ENCODE results near the gene PIPOX. TPM values are rescaled to one million over a fixed set of nuclear protein-coding genes. Genes with fewer than 3 reads are reported as not detected.

Gene PIPOX
- total RNA-seq, 1 donor = 1.4 TPM

DNA sequence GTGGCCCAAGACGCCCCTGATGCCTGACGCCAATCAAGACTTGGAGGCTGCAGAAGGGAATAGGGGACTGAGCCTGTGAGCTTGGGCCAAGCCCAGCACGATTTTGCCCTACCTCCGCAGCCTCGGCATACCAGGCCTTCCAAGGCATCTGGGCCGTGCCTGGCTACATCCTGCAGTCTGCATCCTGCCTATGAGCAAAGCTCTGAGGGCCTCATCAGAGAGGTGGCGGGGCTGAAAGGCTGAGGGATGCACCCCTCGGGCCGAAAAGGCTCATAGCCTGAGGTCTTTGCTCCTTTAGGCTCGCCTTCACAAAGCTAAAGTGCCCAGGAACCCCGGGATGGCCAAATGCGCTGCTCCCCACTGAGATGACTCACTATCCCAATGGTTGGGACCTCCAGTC lies 39.7 kb upstream of the PIPOX start:
- H3K36me3 ChIP-seq (ENCODE audit: insufficient read depth, low read length) = no peaks in the 10 kb centered on the region
- DNase-seq (ENCODE audit: insufficient read length, low spot score, missing footprints) = peak; percentile 38
- H3K79me2 ChIP-seq (ENCODE audit: insufficient read depth, low read length) = no peaks in the 10 kb centered on the region
- no peak overlapping the region for H3K4me3 ChIP-seq (ENCODE audit: insufficient read depth, low read length)
- H3K4me2 ChIP-seq (ENCODE audit: insufficient read depth, low read length) = no peak overlapping the region
- peaks cover 6% of the 10 kb centered on the region for H3K4me1 ChIP-seq (ENCODE audit: insufficient read depth, low read length)
- no peak overlapping the region for H3K27ac ChIP-seq (ENCODE audit: low read depth, low read length)
- H3K27me3 ChIP-seq (ENCODE audit: insufficient read depth, low read length) = peaks cover 70% of the 10 kb centered on the region
- H3K9me3 ChIP-seq (ENCODE audit: low read depth, low read length) = no peaks in the 10 kb centered on the region
- H4K20me1 ChIP-seq (ENCODE audit: insufficient read depth, low read length) = peaks cover 3% of the 10 kb centered on the region
- TF ChIP-seq, protein P1, sequence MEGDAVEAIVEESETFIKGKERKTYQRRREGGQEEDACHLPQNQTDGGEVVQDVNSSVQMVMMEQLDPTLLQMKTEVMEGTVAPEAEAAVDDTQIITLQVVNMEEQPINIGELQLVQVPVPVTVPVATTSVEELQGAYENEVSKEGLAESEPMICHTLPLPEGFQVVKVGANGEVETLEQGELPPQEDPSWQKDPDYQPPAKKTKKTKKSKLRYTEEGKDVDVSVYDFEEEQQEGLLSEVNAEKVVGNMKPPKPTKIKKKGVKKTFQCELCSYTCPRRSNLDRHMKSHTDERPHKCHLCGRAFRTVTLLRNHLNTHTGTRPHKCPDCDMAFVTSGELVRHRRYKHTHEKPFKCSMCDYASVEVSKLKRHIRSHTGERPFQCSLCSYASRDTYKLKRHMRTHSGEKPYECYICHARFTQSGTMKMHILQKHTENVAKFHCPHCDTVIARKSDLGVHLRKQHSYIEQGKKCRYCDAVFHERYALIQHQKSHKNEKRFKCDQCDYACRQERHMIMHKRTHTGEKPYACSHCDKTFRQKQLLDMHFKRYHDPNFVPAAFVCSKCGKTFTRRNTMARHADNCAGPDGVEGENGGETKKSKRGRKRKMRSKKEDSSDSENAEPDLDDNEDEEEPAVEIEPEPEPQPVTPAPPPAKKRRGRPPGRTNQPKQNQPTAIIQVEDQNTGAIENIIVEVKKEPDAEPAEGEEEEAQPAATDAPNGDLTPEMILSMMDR (IDR thresholded peaks at IDR 0.05; ENCODE audit: extremely low read depth, low read depth, low read length) = no peak
- no peak overlapping the region for H2AFZ ChIP-seq (ENCODE audit: low read length)

DNA sequence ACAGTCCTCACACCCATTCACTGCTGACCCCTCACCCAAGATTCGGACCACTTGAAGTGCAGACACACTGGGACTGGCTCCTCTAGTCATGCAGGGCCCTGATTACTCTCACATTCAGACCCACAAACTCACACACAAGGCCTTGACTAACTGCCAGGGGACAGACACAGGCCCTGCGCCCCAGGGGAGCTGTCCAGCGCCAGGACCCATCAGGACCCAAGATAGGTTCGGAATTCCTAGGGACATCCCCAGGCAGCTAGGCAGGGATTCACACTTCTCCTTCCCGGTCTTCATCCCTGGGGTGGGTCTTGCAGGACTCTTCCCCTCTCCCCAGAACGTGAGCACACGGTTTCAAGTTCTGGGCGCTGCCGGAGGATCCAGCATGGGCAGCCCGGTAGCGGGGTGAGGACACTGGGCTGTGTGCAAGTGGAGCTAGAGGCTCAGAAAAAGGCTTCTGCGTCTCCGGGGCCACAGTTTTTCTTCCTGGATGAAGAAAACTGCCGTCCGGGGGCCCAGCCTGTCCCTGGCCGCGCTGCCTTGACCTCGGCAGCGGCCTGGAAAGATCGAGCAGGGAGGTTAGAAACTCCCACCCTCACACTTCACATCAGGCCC lies 38.8 kb upstream of the PIPOX start:
- DNase-seq (ENCODE audit: insufficient read length, low spot score, missing footprints) = peak; percentile 78
- Histone ChIP-seq H4K20me1 (ENCODE audit: insufficient read depth, low read length) (peaks cover 3% of the 10 kb centered on the region), H3K27me3 (ENCODE audit: insufficient read depth, low read length) (peaks cover 61% of the 10 kb centered on the region)

DNA sequence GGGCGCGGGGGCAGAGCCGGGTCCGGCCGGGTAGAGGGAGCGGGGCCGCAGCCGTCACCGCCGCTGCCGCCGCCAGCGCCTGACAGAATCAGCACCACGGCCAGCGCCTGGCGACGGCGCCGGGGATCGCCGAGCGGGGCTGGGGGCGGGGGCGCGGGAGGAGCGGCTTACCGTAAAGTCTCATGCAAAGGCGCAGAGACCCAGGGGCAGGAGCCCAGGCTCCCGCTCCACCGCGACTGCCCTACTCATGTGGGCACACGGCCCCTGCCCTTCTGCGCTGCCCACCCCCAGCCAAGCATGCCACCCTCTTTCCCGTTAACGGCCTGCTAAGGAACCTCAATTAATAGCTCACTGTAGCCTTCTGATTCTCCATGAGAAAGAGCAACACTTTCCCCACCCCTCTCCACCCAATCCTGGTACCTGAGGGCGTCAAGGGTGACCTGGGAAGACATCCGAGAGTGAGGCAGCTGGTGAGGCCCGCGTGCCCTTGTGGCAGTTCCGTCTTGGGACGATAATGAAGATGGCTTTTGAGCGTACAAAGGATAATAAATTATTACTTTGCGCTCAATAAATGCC lies 36.9 kb upstream of the PIPOX start, which contains the start of gene SEZ6:
SEZ6 (minus strand) TSS at position 98 of the 576 bp plus-strand sequence. CDS start 164 bp downstream, outside the sequence.
- H3K4me1 ChIP-seq (ENCODE audit: insufficient read depth, low read length) = peaks cover 6% of the 10 kb centered on the region
- peaks cover 66% of the 10 kb centered on the region for H3K27me3 ChIP-seq (ENCODE audit: insufficient read depth, low read length)
- H4K20me1 ChIP-seq (ENCODE audit: insufficient read depth, low read length) = peaks cover 3% of the 10 kb centered on the region
- H3K9me3 ChIP-seq (ENCODE audit: low read depth, low read length) = no peaks in the 10 kb centered on the region
- no peaks in the 10 kb centered on the region for H3K36me3 ChIP-seq (ENCODE audit: insufficient read depth, low read length)
- no peak within 1 kb of the TSS for H3K4me3 ChIP-seq (ENCODE audit: insufficient read depth, low read length)
- H3K27ac ChIP-seq (ENCODE audit: low read depth, low read length) = no peak within 1 kb of the TSS
- no peak within 1 kb of the TSS for H3K4me2 ChIP-seq (ENCODE audit: insufficient read depth, low read length)
- DNase-seq (ENCODE audit: insufficient read length, low spot score, missing footprints) = peak; percentile 98
- no peaks in the 10 kb centered on the region for H3K79me2 ChIP-seq (ENCODE audit: insufficient read depth, low read length)
- no peak within 1 kb of the TSS for H2AFZ ChIP-seq (ENCODE audit: low read length)
- TF ChIP-seq, protein P1 (IDR thresholded peaks at IDR 0.05; ENCODE audit: extremely low read depth, low read depth, low read length) = no peak

More for the DNA sequence above, 38.8 kb upstream of the PIPOX start:
- Histone ChIP-seq H3K4me3 (ENCODE audit: insufficient read depth, low read length) (no peak overlapping the region), H3K79me2 (ENCODE audit: insufficient read depth, low read length) (no peaks in the 10 kb centered on the region), H3K36me3 (ENCODE audit: insufficient read depth, low read length) (no peaks in the 10 kb centered on the region), H3K9me3 (ENCODE audit: low read depth, low read length) (no peaks in the 10 kb centered on the region), H3K4me2 (ENCODE audit: insufficient read depth, low read length) (no peak overlapping the region), H2AFZ (ENCODE audit: low read length) (no peak overlapping the region), H3K4me1 (ENCODE audit: insufficient read depth, low read length) (peaks cover 6% of the 10 kb centered on the region), H3K27ac (ENCODE audit: low read depth, low read length) (no peak overlapping the region)
- TF ChIP-seq, protein P1 (IDR thresholded peaks at IDR 0.05; ENCODE audit: extremely low read depth, low read depth, low read length) = no peak

DNA sequence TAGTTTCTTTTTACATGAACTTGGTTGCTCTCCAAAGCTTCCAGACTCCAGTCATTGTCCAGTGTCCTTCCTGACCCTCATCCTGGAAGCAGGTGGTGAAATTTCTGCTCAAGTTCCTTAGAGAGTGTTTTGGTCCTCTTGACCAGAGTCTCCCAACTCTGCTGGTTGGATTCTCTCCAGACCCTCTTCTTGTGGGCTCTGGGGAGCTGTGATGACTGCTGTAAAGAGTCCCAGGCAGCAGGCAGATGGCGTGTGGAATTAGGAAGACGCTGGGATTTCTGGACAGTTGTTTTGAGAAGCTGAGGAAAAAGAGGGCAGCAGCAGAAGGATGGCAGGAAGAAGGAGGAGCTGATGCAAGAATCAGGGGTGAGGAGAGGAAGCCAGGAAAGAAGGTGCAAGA lies 35.5 kb upstream of the PIPOX start:
- Histone ChIP-seq H3K27ac (ENCODE audit: low read depth, low read length) (no peak overlapping the region), H3K4me3 (ENCODE audit: insufficient read depth, low read length) (no peak overlapping the region), H3K4me1 (ENCODE audit: insufficient read depth, low read length) (peaks cover 6% of the 10 kb centered on the region), H3K79me2 (ENCODE audit: insufficient read depth, low read length) (no peaks in the 10 kb centered on the region), H4K20me1 (ENCODE audit: insufficient read depth, low read length) (peaks cover 3% of the 10 kb centered on the region), H3K27me3 (ENCODE audit: insufficient read depth, low read length) (peaks cover 65% of the 10 kb centered on the region), H2AFZ (ENCODE audit: low read length) (no peak overlapping the region), H3K36me3 (ENCODE audit: insufficient read depth, low read length) (no peaks in the 10 kb centered on the region), H3K4me2 (ENCODE audit: insufficient read depth, low read length) (no peak overlapping the region), H3K9me3 (ENCODE audit: low read depth, low read length) (no peaks in the 10 kb centered on the region)
- DNase-seq (ENCODE audit: insufficient read length, low spot score, missing footprints) = no peak
- TF ChIP-seq, protein P1 (IDR thresholded peaks at IDR 0.05; ENCODE audit: extremely low read depth, low read depth, low read length) = no peak

All from osteoblast (primary cell).